ENCODE measurements around the gene MACF1. TPM values are rescaled to one million over a fixed set of nuclear protein-coding genes. Genes with fewer than 3 reads are reported as not detected.

Gene MACF1
- total and polyA plus RNA-seq, 2 of the 13 experiments (the other 11 are each of a cell fraction or from before 2014, with no cell fraction given) = 36.7 to 65.4 TPM

GRCh38 chr1:39378377-39378776 is 173.9 kb downstream of the MACF1 start (continued):
- TF ChIP-seq ZBTB33 (CRISPR knock-in tag; IDR thresholded peaks at IDR 0.05) (peak; percentile 84), SOX5 (CRISPR knock-in tag; IDR thresholded peaks at IDR 0.05; ENCODE audit: borderline replicate concordance) (peak; percentile 77), ZEB1 (IDR thresholded peaks at IDR 0.05; ENCODE audit: insufficient replicate concordance, low read depth) (peak; percentile 99), YEATS2 (CRISPR knock-in tag; IDR thresholded peaks at IDR 0.05; ENCODE audit: borderline replicate concordance) (peak; percentile 56; the same call in 1 of the 2 replicates), CCDC6 (CRISPR knock-in tag; IDR thresholded peaks at IDR 0.05) (no peak), FOXP4 (CRISPR knock-in tag; IDR thresholded peaks at IDR 0.05) (peak; percentile 67), MEIS1 (CRISPR knock-in tag; IDR thresholded peaks at IDR 0.05; ENCODE audit: borderline replicate concordance) (no peak), ZKSCAN8 (CRISPR knock-in tag; IDR thresholded peaks at IDR 0.05; ENCODE audit: borderline replicate concordance) (peak; percentile 44; the same call in 1 of the 2 replicates), ZBTB42 (CRISPR knock-in tag; IDR thresholded peaks at IDR 0.05) (no peak), ISL2 (CRISPR knock-in tag; IDR thresholded peaks at IDR 0.05) (peak; percentile 46; the same call in 1 of the 2 replicates), ZNF883 (CRISPR knock-in tag; IDR thresholded peaks at IDR 0.05; ENCODE audit: not compliant biosample characterization) (no peak), NFYC (CRISPR knock-in tag; IDR thresholded peaks at IDR 0.05) (0 out of 2 replicates have a peak, but pooled peaks have one; percentile 12), U2AF2 (IDR thresholded peaks at IDR 0.05; ENCODE audit: low read depth, low read length) (no peak), ZFX (CRISPR knock-in tag; IDR thresholded peaks at IDR 0.05; ENCODE audit: low read depth) (0 out of 2 replicates have a peak, but pooled peaks have one; percentile 17), ZNF441 (CRISPR knock-in tag; IDR thresholded peaks at IDR 0.05; ENCODE audit: borderline replicate concordance) (no peak), ZNF746 (CRISPR knock-in tag; IDR thresholded peaks at IDR 0.05) (no peak), ZBTB49 (CRISPR knock-in tag; IDR thresholded peaks at IDR 0.05; ENCODE audit: borderline replicate concordance) (no peak), THAP7 (CRISPR knock-in tag; IDR thresholded peaks at IDR 0.05) (no peak), ERF (CRISPR knock-in tag; IDR thresholded peaks at IDR 0.05) (0 out of 2 replicates have a peak, but pooled peaks have one; percentile 33), SRF (IDR thresholded peaks at IDR 0.05; ENCODE audit: low read depth, low read length) (peak; percentile 6; the same call in 1 of the 2 replicates), SOX13 (IDR thresholded peaks at IDR 0.05) (no peak), SOX13 (CRISPR knock-in tag; conservative IDR thresholded peaks at IDR 0.05 in 1 of 2, IDR thresholded peaks at IDR 0.05 in 1 of 2) (peak in 1 of 2 experiments; percentile 80; a peak in 2 of 4 replicates), KMT2B (CRISPR knock-in tag; IDR thresholded peaks at IDR 0.05) (0 out of 2 replicates have a peak, but pooled peaks have one; percentile 45)

All from HepG2 (cell line).